GM23338 (cell line): ENCODE results near the gene CBLC. TPM values are rescaled to one million over a fixed set of nuclear protein-coding genes. Genes with fewer than 3 reads are reported as not detected.
A peak's percentile ranks its signal among the peaks of the same experiment; 100 is the strongest.

Experiments
- ATAC-seq: fragments of 200-7000 bp; cut with Tn5 transposase; 3 replicates; pipeline ENCODE4 v1.9.1; 2020
- DNase-seq: peaks from one replicate; pipeline ENCODE4 v3.0.0-alpha.2; 2015; ENCODE audit warnings: low spot score
- H2AFZ ChIP-seq: fragments of 200-600 bp; sonication (generic); 2 replicates; pipeline ENCODE4 v1.8.0; 2016; ENCODE audit warnings: antibody characterized with exemption, mild to moderate bottlenecking, moderate library complexity
- H3F3A ChIP-seq: fragments of 200-600 bp; sonication (generic); replicated peaks from 2 replicates; pipeline ENCODE4 v1.8.0; 2017; ENCODE audit warnings: antibody characterized with exemption, mixed run types, low read depth
- H3K27ac ChIP-seq: fragments of 200-600 bp; sonication (generic); 2 replicates; pipeline ENCODE4 v1.6.1; 2016; ENCODE audit warnings: low read depth
- H3K27me3 ChIP-seq: fragments of 200-600 bp; sonication (generic); 2 replicates; pipeline ENCODE4 v1.8.0; 2016; ENCODE audit warnings: mild to moderate bottlenecking, mixed run types, moderate library complexity; ENCODE audit not compliant: insufficient read depth
- H3K36me3 ChIP-seq: fragments of 200-600 bp; sonication (generic); 2 replicates; pipeline ENCODE4 v1.8.0; 2016; ENCODE audit warnings: mild to moderate bottlenecking; ENCODE audit not compliant: insufficient read depth
- H3K4me1 ChIP-seq: fragments of 200-600 bp; sonication (generic); 2 replicates; pipeline ENCODE4 v1.8.0; 2016; ENCODE audit warnings: mild to moderate bottlenecking, moderate library complexity; ENCODE audit not compliant: insufficient read depth
- H3K4me2 ChIP-seq: fragments of 200-600 bp; sonication (generic); 2 replicates; pipeline ENCODE4 v1.7.1; 2017; ENCODE audit warnings: mixed run types
- H3K4me3 ChIP-seq: fragments of 200-600 bp; sonication (generic); 2 replicates; pipeline ENCODE4 v1.6.1; 2016; ENCODE audit warnings: mixed run types
- H3K79me2 ChIP-seq: fragments of 200-600 bp; sonication (generic); replicated peaks from 2 replicates; pipeline ENCODE4 v1.8.0; 2017; ENCODE audit warnings: mild to moderate bottlenecking; ENCODE audit not compliant: insufficient read depth
- H3K9me2 ChIP-seq: fragments of 200-600 bp; sonication (generic); 2 replicates; pipeline ENCODE4 v1.8.0; 2017; ENCODE audit not compliant: insufficient read depth
- H4K20me1 ChIP-seq: fragments of 200-600 bp; sonication (generic); replicated peaks from 2 replicates; pipeline ENCODE4 v1.8.0; 2017; ENCODE audit warnings: mild to moderate bottlenecking; ENCODE audit not compliant: insufficient read depth
- H3K27ac Mint-ChIP-seq: 2 replicates; pipeline ENCODE4 v1.8.0; 2020; ENCODE audit warnings: inconsistent platforms, mild to moderate bottlenecking, moderate library complexity, mixed read lengths
- H3K27me3 Mint-ChIP-seq: 3 replicates; pipeline ENCODE4 v1.8.0; 2022; ENCODE audit warnings: low read depth, mild to moderate bottlenecking, moderate library complexity, mixed read lengths, inconsistent platforms; ENCODE audit not compliant: insufficient read depth, poor library complexity
- H3K36me3 Mint-ChIP-seq: 3 replicates; pipeline ENCODE4 v1.8.0; 2021; ENCODE audit warnings: low read depth, mild to moderate bottlenecking, inconsistent platforms, moderate library complexity, mixed read lengths
- H3K4me1 Mint-ChIP-seq: 3 replicates; pipeline ENCODE4 v1.8.0; 2020; ENCODE audit warnings: mild to moderate bottlenecking, inconsistent platforms, mixed read lengths
- H3K4me3 Mint-ChIP-seq: 3 replicates; pipeline ENCODE4 v1.8.0; 2021; ENCODE audit warnings: moderate library complexity, mild to moderate bottlenecking, inconsistent platforms, mixed read lengths
- H3K9me3 Mint-ChIP-seq: 3 replicates; pipeline ENCODE4 v1.8.0; 2020; ENCODE audit warnings: moderate library complexity, mild to moderate bottlenecking, inconsistent platforms, mixed read lengths
- EZH2 ChIP-seq: fragments of 200-600 bp; sonication (generic); IDR thresholded peaks from one replicate; pipeline ENCODE4 v1.8.0; 2017; ENCODE audit warnings: antibody characterized with exemption, mild to moderate bottlenecking, low read depth; ENCODE audit not compliant: unreplicated experiment
- EZH2phosphoT487 ChIP-seq: fragments of 200-600 bp; sonication (generic); IDR thresholded peaks from one replicate; pipeline ENCODE4 v1.8.1; 2018; ENCODE audit warnings: antibody characterized with exemption; ENCODE audit not compliant: unreplicated experiment
- POLR2AphosphoS5 ChIP-seq: IDR thresholded peaks from 2 replicates; pipeline ENCODE4 v1.6.1; 2016; ENCODE audit warnings: antibody characterized with exemption, low read depth
- STAT1 ChIP-seq: IDR thresholded peaks from one replicate; pipeline ENCODE4 v1.6.1; 2016; ENCODE audit warnings: antibody characterized with exemption; ENCODE audit not compliant: unreplicated experiment
- ZNF114 ChIP-seq: fragments of 250-450 bp; sonication (Bioruptor Pico); IDR thresholded peaks from 2 replicates; pipeline ENCODE4 v1.5.0; 2020; ENCODE audit warnings: mild to moderate bottlenecking, moderate library complexity
- ZNF331 ChIP-seq: fragments of 250-450 bp; sonication (Bioruptor Pico); IDR thresholded peaks from 2 replicates; pipeline ENCODE4 v1.5.0; 2020; ENCODE audit warnings: low read depth, mild to moderate bottlenecking, moderate library complexity
- polyA plus RNA-seq: library from polyadenylated mRNA; unstranded; fragments of >200 nt; fragmentation: Nextera tagmentation; extraction: Ambion mirVana; gene quantifications from 2 replicates; pipeline ENCODE4 v1.2.1, GENCODE V29; 2016
- total RNA-seq: library from RNA; depleted of rRNA; stranded (reverse); fragments of >200 nt; shearing (Covaris generic); gene quantifications from 2 replicates; pipeline ENCODE4 v1.2.3, GENCODE V29; 2014
- TF ChIP-seq, protein P1 (sequence below): fragments of 250-450 bp; sonication (Bioruptor Pico); IDR thresholded peaks from 2 replicates; pipeline ENCODE4 v1.5.0; 2020; ENCODE audit warnings: mild to moderate bottlenecking, moderate library complexity
- TF ChIP-seq, protein P2 (sequence below): IDR thresholded peaks from 2 replicates; pipeline ENCODE4 v1.6.1; 2016; ENCODE audit warnings: antibody characterized with exemption
- TF ChIP-seq, protein P3 (sequence below), 2 experiments: fragments of 200-600 bp in 1 of 2; sonication (generic) in 1 of 2; conservative IDR thresholded peaks; 2 replicates each; pipeline versions ENCODE4 v1.5.1 to v1.6.1; 2016 to 2017; ENCODE audit warnings: antibody characterized with exemption in 2 of 2, low read depth in 2 of 2, mild to moderate bottlenecking in 2 of 2, moderate library complexity in 1 of 2
- TF ChIP-seq, protein P4 (sequence below): IDR thresholded peaks from one replicate; pipeline ENCODE4 v1.6.1; 2018; ENCODE audit warnings: antibody characterized with exemption; ENCODE audit not compliant: unreplicated experiment

Gene CBLC
- total and polyA plus RNA-seq, 2 experiments from 2014 or later: 14.5 to 29.3 TPM

DNA sequence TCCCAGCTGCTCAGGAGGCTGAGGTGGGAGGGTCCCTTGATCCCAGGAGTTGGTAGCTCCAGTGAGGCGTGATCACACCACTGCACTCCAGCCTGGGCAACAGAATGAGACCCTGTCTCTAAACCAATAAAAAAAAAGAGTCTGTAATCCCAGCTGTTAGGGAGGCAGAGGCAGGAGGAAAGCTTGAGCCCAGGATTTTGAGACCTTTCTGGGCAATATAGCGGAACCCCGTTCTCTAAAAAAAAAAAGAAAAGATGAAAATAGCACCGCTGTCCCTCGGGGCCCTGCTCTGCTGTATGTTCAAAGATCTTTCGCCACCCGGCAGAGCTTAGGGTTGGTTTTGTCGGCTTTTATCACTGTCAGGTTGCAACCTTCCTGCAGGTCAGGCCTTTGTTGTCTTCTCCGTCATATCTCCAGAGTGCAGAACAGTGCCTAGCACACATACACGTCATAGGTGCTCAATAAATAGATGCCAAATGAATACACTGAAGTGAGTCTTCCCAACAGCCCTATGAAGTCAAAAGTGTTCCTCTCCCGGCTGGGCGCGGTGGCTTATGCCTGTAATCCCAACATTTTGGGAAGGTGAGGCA lies 17.8 kb downstream of the CBLC start (continued):
- TF ChIP-seq, protein P1, sequence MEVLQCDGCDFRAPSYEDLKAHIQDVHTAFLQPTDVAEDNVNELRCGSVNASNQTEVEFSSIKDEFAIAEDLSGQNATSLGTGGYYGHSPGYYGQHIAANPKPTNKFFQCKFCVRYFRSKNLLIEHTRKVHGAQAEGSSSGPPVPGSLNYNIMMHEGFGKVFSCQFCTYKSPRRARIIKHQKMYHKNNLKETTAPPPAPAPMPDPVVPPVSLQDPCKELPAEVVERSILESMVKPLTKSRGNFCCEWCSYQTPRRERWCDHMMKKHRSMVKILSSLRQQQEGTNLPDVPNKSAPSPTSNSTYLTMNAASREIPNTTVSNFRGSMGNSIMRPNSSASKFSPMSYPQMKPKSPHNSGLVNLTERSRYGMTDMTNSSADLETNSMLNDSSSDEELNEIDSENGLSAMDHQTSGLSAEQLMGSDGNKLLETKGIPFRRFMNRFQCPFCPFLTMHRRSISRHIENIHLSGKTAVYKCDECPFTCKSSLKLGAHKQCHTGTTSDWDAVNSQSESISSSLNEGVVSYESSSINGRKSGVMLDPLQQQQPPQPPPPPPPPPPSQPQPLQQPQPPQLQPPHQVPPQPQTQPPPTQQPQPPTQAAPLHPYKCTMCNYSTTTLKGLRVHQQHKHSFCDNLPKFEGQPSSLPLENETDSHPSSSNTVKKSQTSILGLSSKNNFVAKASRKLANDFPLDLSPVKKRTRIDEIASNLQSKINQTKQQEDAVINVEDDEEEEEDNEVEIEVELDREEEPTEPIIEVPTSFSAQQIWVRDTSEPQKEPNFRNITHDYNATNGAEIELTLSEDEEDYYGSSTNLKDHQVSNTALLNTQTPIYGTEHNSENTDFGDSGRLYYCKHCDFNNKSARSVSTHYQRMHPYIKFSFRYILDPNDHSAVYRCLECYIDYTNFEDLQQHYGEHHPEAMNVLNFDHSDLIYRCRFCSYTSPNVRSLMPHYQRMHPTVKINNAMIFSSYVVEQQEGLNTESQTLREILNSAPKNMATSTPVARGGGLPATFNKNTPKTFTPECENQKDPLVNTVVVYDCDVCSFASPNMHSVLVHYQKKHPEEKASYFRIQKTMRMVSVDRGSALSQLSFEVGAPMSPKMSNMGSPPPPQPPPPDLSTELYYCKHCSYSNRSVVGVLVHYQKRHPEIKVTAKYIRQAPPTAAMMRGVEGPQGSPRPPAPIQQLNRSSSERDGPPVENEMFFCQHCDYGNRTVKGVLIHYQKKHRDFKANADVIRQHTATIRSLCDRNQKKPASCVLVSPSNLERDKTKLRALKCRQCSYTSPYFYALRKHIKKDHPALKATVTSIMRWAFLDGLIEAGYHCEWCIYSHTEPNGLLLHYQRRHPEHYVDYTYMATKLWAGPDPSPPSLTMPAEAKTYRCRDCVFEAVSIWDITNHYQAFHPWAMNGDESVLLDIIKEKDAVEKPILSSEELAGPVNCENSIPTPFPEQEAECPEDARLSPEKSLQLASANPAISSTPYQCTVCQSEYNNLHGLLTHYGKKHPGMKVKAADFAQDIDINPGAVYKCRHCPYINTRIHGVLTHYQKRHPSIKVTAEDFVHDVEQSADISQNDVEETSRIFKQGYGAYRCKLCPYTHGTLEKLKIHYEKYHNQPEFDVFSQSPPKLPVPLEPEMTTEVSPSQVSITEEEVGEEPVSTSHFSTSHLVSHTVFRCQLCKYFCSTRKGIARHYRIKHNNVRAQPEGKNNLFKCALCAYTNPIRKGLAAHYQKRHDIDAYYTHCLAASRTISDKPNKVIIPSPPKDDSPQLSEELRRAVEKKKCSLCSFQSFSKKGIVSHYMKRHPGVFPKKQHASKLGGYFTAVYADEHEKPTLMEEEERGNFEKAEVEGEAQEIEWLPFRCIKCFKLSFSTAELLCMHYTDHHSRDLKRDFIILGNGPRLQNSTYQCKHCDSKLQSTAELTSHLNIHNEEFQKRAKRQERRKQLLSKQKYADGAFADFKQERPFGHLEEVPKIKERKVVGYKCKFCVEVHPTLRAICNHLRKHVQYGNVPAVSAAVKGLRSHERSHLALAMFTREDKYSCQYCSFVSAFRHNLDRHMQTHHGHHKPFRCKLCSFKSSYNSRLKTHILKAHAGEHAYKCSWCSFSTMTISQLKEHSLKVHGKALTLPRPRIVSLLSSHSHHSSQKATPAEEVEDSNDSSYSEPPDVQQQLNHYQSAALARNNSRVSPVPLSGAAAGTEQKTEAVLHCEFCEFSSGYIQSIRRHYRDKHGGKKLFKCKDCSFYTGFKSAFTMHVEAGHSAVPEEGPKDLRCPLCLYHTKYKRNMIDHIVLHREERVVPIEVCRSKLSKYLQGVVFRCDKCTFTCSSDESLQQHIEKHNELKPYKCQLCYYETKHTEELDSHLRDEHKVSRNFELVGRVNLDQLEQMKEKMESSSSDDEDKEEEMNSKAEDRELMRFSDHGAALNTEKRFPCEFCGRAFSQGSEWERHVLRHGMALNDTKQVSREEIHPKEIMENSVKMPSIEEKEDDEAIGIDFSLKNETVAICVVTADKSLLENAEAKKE (CRISPR knock-in tag): no peak
- TF ChIP-seq STAT1: no peak
- no peak for TF ChIP-seq ZNF331
- no peak for TF ChIP-seq POLR2AphosphoS5
- TF ChIP-seq, protein P2, sequence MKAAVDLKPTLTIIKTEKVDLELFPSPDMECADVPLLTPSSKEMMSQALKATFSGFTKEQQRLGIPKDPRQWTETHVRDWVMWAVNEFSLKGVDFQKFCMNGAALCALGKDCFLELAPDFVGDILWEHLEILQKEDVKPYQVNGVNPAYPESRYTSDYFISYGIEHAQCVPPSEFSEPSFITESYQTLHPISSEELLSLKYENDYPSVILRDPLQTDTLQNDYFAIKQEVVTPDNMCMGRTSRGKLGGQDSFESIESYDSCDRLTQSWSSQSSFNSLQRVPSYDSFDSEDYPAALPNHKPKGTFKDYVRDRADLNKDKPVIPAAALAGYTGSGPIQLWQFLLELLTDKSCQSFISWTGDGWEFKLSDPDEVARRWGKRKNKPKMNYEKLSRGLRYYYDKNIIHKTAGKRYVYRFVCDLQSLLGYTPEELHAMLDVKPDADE: no peak

DNA sequence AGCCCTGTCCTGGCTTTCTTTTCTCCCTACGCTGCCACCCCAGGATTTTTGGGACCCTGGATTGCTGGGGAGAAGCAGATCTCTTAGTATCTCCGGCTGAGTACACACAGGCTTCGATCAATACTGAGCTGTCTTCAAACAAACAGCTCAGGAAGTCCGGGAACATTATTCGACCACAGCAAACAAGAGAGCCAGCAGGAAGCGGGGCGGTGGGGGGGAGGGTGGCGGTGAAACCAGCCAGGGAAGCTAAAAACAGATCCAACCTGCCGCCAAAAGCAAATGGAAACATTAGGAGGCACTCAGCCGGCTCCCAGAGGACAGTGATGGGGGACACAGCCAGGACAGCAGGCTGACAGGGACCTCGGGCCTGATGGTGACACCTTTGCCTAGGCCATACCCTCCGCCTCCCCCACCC lies 19.0 kb downstream of the CBLC start:
- Mint-ChIP-seq H3K27ac (peak overlapping the region; percentile 91), H3K9me3 (no peaks in the 10 kb centered on the region; the same call in 2 of the 3 replicates), H3K4me3 (peak overlapping the region; percentile 33; the same call in 2 of the 3 replicates), H3K36me3 (peaks cover 54% of the 10 kb centered on the region), H3K27me3 (peaks cover 18% of the 10 kb centered on the region), H3K4me1 (peaks cover 21% of the 10 kb centered on the region)
- peak overlapping the region; percentile 92 for H3K27ac ChIP-seq
- no peaks in the 10 kb centered on the region for H3K9me2 ChIP-seq
- no peaks in the 10 kb centered on the region for H3K27me3 ChIP-seq
- H3K4me1 ChIP-seq: peaks cover 24% of the 10 kb centered on the region
- H4K20me1 ChIP-seq: no peaks in the 10 kb centered on the region
- no peaks in the 10 kb centered on the region for H3K36me3 ChIP-seq
- DNase-seq (peak; percentile 73), ATAC-seq (peak; percentile 29)
- H3K79me2 ChIP-seq: no peaks in the 10 kb centered on the region
- H3F3A ChIP-seq: peaks cover 17% of the 10 kb centered on the region; the same call in 1 of the 2 replicates
- H3K4me2 ChIP-seq: peak overlapping the region; percentile 66
- H3K4me3 ChIP-seq: peak overlapping the region; percentile 22; the same call in 1 of the 2 replicates
- H2AFZ ChIP-seq: no peak overlapping the region
- TF ChIP-seq, protein P3, sequence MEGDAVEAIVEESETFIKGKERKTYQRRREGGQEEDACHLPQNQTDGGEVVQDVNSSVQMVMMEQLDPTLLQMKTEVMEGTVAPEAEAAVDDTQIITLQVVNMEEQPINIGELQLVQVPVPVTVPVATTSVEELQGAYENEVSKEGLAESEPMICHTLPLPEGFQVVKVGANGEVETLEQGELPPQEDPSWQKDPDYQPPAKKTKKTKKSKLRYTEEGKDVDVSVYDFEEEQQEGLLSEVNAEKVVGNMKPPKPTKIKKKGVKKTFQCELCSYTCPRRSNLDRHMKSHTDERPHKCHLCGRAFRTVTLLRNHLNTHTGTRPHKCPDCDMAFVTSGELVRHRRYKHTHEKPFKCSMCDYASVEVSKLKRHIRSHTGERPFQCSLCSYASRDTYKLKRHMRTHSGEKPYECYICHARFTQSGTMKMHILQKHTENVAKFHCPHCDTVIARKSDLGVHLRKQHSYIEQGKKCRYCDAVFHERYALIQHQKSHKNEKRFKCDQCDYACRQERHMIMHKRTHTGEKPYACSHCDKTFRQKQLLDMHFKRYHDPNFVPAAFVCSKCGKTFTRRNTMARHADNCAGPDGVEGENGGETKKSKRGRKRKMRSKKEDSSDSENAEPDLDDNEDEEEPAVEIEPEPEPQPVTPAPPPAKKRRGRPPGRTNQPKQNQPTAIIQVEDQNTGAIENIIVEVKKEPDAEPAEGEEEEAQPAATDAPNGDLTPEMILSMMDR (conservative IDR thresholded peaks at IDR 0.05; ENCODE audit: low read depth in 2 of 2): no peak
- TF ChIP-seq, protein P4, sequence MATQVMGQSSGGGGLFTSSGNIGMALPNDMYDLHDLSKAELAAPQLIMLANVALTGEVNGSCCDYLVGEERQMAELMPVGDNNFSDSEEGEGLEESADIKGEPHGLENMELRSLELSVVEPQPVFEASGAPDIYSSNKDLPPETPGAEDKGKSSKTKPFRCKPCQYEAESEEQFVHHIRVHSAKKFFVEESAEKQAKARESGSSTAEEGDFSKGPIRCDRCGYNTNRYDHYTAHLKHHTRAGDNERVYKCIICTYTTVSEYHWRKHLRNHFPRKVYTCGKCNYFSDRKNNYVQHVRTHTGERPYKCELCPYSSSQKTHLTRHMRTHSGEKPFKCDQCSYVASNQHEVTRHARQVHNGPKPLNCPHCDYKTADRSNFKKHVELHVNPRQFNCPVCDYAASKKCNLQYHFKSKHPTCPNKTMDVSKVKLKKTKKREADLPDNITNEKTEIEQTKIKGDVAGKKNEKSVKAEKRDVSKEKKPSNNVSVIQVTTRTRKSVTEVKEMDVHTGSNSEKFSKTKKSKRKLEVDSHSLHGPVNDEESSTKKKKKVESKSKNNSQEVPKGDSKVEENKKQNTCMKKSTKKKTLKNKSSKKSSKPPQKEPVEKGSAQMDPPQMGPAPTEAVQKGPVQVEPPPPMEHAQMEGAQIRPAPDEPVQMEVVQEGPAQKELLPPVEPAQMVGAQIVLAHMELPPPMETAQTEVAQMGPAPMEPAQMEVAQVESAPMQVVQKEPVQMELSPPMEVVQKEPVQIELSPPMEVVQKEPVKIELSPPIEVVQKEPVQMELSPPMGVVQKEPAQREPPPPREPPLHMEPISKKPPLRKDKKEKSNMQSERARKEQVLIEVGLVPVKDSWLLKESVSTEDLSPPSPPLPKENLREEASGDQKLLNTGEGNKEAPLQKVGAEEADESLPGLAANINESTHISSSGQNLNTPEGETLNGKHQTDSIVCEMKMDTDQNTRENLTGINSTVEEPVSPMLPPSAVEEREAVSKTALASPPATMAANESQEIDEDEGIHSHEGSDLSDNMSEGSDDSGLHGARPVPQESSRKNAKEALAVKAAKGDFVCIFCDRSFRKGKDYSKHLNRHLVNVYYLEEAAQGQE: no peak
- no peak for TF ChIP-seq ZNF331
- no peak for TF ChIP-seq EZH2phosphoT487
- TF ChIP-seq, protein P2: no peak
- TF ChIP-seq ZNF114: no peak
- TF ChIP-seq EZH2: no peak
- no peak for TF ChIP-seq POLR2AphosphoS5
